ENCODE data around the gene SLC9A3.

The SLC9A3 gene

DNA sequence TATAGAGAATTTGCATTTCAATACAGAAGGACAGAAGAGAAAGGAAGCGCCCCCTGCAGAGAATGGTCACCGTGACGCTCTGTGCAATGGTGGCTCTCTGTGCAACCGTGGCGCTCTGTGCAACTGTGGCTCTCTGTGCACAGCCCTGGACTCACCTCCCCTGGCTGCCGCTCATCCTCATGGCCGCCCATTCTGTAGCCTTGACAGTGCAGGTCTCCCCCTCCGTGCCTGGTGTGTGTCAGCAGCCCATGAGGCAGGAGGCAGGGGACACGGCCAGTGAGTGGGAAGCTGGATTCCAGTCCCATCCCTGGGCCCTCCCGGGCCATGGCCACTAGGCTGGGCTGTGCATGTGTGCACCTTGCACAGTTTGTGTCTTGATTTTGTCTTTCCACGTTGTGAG, 69.3 kb downstream of the SLC9A3 start:
- Mint-ChIP-seq H3K27me3 (no peaks in the 10 kb centered on the region), H3K4me3 (no peak overlapping the region), H3K4me1 (ENCODE audit: low read depth) (peaks cover 37% of the 10 kb centered on the region), H3K9me3 (peaks cover 17% of the 10 kb centered on the region), H3K27ac (no peak overlapping the region), H3K36me3 (ENCODE audit: low read depth) (peaks cover 100% of the 10 kb centered on the region)
- intact Hi-C loops (cut with micrococcal nuclease) = no loop called here

DNA sequence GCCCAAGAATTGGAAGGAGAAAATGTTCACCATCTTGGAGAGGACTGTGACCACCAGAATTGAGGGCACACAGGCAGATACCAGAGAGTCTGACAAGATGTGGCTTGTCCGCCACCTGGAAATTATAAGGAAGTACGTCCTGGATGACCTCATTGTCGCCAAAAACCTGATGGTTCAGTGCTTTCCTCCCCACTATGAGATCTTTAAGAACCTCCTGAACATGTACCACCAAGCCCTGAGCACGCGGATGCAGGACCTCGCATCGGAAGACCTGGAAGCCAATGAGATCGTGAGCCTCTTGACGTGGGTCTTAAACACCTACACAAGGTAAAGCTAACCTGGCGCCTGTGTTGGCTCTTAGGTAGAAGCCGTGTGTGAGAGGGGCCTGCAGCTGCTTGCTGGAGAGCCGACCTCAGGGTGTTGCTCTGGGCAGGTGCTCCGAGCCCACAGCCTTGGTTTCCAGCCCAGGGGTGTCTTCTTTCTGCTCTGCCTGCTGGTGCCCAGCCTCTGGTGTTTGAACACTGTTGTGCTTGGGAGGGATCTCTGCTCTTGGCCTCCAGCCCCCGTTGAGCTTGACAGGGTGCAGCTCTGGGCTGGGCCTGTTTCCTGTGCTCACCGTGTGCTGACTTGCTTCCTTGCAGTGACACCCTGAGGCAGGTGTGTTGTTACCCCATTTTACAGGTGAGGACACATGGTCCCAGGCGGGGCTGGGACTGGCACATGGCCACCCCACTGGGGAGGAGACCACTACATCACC, 70.3 kb downstream of the SLC9A3 start:
- intact Hi-C loops (cut with micrococcal nuclease) = no loop called here

DNA sequence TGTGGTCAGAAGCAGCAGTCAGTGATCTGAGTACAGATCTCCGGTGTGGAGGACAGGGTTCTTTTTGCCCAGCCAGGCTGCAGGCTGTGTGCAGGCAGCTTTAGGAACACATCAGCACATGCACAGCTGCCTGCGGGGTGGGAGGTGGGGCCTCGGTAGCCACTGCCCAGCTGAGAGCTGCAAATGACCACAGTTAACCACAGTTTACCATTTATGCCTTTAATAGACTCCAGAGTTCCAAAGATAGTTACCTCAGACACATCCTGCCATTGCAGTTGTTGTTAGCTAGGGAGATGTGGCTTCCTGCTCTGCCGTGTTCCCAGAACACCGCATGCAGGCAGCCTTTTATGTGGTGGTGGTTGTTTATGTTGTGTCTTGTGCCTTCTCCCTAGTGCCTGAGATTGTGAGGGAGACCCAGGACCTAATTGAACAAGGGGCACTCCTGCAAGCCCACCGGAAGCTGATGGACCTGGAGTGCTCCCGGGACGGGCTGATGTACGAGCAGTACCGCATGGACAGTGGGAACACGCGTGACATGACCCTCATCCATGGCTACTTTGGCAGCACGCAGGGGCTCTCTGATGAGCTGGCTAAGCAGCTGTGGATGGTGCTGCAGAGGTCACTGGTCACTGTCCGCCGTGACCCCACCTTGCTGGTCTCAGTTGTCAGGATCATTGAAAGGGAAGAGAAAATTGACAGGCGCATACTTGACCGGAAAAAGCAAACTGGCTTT, 71.1 kb downstream of the SLC9A3 start:
- H3K4me1 Mint-ChIP-seq (ENCODE audit: low read depth) = peaks cover 42% of the 10 kb centered on the region
- peaks cover 100% of the 10 kb centered on the region for H3K36me3 Mint-ChIP-seq (ENCODE audit: low read depth)
- intact Hi-C loops (cut with micrococcal nuclease) = no loop called here
- H3K9me3 Mint-ChIP-seq = peaks cover 17% of the 10 kb centered on the region
- no peak overlapping the region for H3K27ac Mint-ChIP-seq
- H3K4me3 Mint-ChIP-seq = no peak overlapping the region
- no peaks in the 10 kb centered on the region for H3K27me3 Mint-ChIP-seq

More for the DNA sequence above, 70.3 kb downstream of the SLC9A3 start:
- no peak overlapping the region for H3K4me3 Mint-ChIP-seq
- no peaks in the 10 kb centered on the region for H3K27me3 Mint-ChIP-seq
- H3K4me1 Mint-ChIP-seq (ENCODE audit: low read depth) = peaks cover 42% of the 10 kb centered on the region
- H3K27ac Mint-ChIP-seq = no peak overlapping the region
- peaks cover 17% of the 10 kb centered on the region for H3K9me3 Mint-ChIP-seq
- peaks cover 100% of the 10 kb centered on the region for H3K36me3 Mint-ChIP-seq (ENCODE audit: low read depth)

DNA sequence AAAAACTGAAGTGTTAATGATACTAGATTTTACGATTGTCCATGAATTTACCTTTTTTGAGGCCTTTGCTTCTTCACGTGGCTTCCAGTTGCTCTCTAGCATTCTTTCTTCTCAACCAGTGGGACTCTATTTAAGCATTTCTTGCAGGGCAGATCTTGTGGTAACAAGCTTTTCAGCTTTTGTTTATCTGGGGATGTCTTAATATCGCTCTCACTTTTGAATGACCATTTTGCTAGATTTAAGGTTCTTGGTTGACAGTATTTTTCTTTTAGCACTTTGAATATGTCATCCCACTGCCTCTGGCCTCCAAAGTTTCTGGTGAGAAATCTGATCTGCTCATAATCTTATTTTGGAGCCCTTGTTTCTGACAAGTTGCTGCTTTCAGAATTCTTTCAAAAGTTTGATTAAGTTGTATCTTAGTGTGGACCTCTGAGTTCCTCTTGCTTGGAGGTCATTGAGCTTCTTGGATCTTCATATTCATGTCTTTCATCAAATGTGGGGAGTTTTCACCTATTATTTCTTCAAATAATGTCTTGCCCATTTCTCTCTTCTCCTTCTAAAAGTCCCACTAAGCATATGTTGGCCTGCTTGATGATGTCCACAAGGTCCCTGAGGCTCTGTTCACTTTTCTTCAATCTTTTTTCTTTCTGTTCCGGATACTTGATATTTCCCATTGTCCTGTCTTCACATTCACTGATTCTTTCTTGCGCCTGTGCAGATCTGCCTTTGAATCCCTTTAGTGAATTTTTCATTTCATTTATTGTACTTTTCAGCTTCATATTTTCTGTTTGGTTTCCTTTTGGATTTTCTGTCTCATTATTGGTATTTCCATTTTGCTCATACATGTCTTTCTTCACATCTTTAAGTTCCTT, 72.4 kb downstream of the SLC9A3 start:
- Mint-ChIP-seq H3K36me3 (ENCODE audit: low read depth) (peaks cover 100% of the 10 kb centered on the region), H3K4me3 (no peak overlapping the region), H3K27ac (no peak overlapping the region), H3K27me3 (no peaks in the 10 kb centered on the region), H3K9me3 (peaks cover 17% of the 10 kb centered on the region), H3K4me1 (ENCODE audit: low read depth) (peaks cover 40% of the 10 kb centered on the region)
- intact Hi-C loops (cut with micrococcal nuclease) = no loop called here

DNA sequence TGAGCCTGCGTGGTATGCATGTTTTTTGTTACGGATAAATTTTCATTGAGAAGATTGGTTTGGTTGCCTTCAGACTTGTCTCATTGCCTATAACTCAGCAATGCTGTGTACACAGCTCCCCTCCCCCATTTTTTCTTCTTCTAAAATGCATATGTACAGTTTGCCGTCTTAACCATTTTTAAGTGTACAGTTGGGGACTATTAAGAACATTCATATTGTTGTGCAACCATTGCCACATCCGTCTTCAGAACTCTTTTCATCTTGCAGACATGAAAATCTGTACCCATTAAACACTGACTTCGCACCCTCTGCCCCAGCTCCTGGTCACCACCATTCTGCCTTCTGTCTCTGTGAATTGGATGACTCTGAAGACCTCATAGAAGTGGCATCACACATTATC, 75.1 kb downstream of the SLC9A3 start:
- H3K4me1 Mint-ChIP-seq (ENCODE audit: low read depth) = peaks cover 60% of the 10 kb centered on the region
- H3K27me3 Mint-ChIP-seq = no peaks in the 10 kb centered on the region
- H3K27ac Mint-ChIP-seq = no peak overlapping the region
- intact Hi-C loops (cut with micrococcal nuclease) = loop anchor here (5.0 kb wide), 1 partner anchor 163 kb away; the partner anchor contains the start of gene CEP72
- H3K9me3 Mint-ChIP-seq = peaks cover 17% of the 10 kb centered on the region
- peaks cover 100% of the 10 kb centered on the region for H3K36me3 Mint-ChIP-seq (ENCODE audit: low read depth)
- H3K4me3 Mint-ChIP-seq = no peak overlapping the region

DNA sequence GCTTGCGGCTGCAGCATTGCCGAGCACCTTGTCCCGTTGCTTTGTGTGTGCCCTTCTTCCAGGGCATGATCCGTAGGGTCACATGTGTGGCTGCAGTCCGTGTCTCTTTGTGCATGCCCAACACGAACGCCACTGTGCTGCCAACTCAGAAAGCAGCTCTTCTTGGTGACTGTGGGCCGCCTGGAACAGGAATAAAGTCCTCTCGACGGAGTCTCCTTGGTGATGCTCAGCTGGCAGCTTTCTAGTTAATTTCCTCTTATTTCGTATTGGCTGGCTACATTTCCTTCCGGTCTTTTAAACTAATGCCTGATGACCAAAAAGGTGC, 75.5 kb downstream of the SLC9A3 start:
- H3K27ac Mint-ChIP-seq = peak overlapping the region; percentile 61
- no peak overlapping the region for H3K4me3 Mint-ChIP-seq
- peaks cover 97% of the 10 kb centered on the region for H3K36me3 Mint-ChIP-seq (ENCODE audit: low read depth)
- intact Hi-C loops (cut with micrococcal nuclease) = loop anchor here (5.0 kb wide), 1 partner anchor 164 kb away; the partner anchor contains the start of gene CEP72
- peaks cover 60% of the 10 kb centered on the region for H3K4me1 Mint-ChIP-seq (ENCODE audit: low read depth)
- H3K9me3 Mint-ChIP-seq = peaks cover 17% of the 10 kb centered on the region
- H3K27me3 Mint-ChIP-seq = no peaks in the 10 kb centered on the region

DNA sequence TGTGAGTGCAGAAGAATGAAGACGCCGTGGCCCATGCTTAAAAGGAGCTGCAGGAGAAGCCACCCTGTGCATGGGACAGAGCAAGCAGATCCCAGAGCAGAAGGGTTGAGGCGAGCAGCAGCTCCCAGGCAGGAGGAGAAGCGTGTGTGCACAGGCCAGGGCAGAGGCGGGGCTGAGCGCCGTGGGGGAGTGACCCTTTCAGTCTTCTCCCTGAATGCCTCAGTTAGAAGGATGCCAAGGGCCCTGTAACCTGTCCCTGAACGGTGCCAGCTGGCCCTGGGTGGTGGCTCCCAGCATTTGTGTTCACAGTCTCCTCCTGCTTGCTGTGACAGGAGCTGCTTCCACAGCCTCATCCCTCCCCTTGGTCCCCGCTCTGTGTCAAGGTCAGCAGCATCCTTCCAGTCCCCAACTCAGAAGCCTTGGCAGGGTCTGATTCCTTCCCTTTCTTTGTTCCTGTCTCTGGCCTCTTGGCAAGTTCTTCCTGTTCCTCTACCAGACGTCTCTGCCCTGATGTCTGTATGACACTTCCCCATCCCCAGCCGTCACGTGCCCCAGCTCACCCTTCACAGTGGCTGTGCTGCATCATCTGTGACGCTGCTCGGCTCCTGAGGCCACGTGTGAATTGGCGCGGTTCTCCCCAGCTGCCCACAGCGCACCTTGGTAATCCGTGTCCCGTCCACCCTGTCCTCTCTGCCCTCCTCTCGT, 76.0 kb downstream of the SLC9A3 start:
- Mint-ChIP-seq H3K36me3 (ENCODE audit: low read depth) (peaks cover 96% of the 10 kb centered on the region), H3K4me1 (ENCODE audit: low read depth) (peaks cover 59% of the 10 kb centered on the region), H3K27me3 (no peaks in the 10 kb centered on the region), H3K9me3 (peaks cover 17% of the 10 kb centered on the region), H3K4me3 (no peak overlapping the region), H3K27ac (peak overlapping the region; percentile 61)
- intact Hi-C loops (cut with micrococcal nuclease) = loop anchor here (5.0 kb wide), 1 partner anchor 164 kb away; the partner anchor contains the start of gene CEP72

DNA sequence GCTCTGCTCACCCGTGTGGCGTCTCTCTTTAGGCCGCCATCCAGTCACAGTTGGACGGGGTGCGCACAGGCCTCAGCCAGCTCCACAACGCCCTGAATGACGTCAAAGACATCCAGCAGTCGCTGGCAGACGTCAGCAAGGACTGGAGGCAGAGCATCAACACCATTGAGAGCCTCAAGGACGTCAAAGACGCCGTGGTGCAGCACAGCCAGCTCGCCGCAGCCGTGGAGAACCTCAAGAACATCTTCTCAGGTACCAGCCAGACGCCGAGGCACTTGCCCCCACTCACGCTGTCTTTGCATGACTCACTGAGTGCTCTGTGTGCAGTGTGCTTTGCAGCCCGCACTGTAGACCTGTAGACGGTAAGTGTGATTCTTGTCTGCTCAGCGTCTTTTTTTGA, 76.7 kb downstream of the SLC9A3 start:
- Mint-ChIP-seq H3K9me3 (peaks cover 15% of the 10 kb centered on the region), H3K27ac (peak overlapping the region; percentile 61), H3K36me3 (ENCODE audit: low read depth) (peaks cover 96% of the 10 kb centered on the region), H3K4me1 (ENCODE audit: low read depth) (peaks cover 60% of the 10 kb centered on the region), H3K27me3 (no peaks in the 10 kb centered on the region), H3K4me3 (no peak overlapping the region)
- intact Hi-C loops (cut with micrococcal nuclease) = loop anchor here (5.0 kb wide), 1 partner anchor 165 kb away; the partner anchor contains the start of gene CEP72

DNA sequence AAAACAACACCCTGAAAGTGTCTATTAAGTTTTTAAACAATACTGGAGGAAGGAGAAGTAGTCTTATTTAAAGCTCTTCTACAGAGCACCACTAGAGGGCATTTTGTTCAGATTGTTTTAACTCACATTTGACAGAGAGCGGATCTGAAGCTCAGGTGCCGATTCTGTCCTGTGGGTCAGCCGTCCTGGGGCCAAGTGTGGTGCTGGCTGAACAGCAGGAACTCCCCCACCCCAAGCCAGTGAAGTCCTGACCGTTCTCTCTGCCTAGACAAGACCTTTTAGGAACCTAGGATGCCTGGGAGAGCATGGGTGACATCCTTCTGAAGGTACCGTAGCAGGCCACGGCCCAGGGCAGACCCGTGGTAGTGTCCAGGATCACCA, 77.4 kb downstream of the SLC9A3 start:
- peaks cover 9% of the 10 kb centered on the region for H3K9me3 Mint-ChIP-seq
- peaks cover 67% of the 10 kb centered on the region for H3K4me1 Mint-ChIP-seq (ENCODE audit: low read depth)
- H3K4me3 Mint-ChIP-seq = no peak overlapping the region
- H3K36me3 Mint-ChIP-seq (ENCODE audit: low read depth) = peaks cover 91% of the 10 kb centered on the region
- H3K27me3 Mint-ChIP-seq = no peaks in the 10 kb centered on the region
- intact Hi-C loops (cut with micrococcal nuclease) = loop anchor here (5.0 kb wide), 1 partner anchor 165 kb away; the partner anchor contains the start of gene CEP72
- H3K27ac Mint-ChIP-seq = peak overlapping the region; percentile 34

DNA sequence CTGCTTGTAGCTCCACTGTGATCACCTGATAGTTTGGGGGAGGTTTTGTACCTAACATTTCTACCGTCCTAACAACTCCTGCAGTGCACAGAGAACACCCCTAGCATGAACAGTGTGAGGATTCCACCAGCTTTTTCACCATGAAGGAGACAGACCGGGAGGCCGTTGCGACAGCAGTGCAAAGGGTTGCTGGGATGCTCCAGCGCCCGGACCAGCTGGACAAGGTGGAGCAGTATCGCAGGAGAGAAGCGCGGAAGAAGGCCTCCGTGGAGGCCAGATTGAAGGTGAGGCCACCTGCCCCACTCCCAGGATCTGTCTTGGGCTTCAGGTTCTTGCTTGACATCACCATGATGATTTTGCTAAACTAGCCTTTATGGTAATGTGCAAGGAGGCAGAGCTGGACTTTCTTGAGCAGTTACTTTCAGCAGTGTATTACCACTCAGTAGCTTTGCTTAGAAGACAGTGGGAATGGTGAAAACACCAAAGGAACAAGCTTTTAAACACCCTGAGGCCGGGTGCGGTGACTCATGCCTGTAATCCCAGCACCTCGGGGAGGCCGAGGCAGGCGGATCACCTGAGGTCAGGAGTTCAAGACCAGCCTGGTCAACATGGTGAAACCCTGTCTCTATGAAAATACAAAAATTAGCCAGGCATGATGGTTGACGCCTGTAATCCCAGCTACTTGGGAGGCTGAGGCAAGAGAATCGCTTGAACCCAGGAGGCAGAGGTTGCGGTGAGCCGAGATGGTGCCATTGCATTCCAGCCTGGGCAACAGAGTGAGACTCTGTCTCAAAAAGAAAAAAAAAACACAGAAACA, 78.0 kb downstream of the SLC9A3 start:
- no peak overlapping the region for H3K4me3 Mint-ChIP-seq

DNA sequence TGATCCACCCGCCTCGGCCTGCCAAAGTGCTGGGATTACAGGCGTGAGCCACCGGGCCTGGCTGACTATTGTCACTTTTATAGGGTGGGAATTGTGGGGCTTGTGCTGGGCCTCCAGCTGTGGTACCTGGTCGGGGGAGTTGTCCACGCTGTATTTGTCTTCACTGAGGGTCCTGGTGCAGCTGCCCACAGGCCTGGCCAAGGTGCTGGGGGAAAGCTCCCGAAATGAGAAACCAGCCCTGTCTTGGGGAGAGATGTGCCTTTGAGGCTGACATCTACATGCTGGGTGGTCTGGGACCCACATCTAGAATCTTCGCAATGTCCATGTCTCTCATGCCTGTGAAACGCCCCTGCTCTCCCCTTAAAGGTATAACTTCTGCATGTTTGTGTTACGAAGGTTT, 78.7 kb downstream of the SLC9A3 start:
- intact Hi-C loops (cut with micrococcal nuclease) = loop anchor here (5.0 kb wide), 1 partner anchor 167 kb away; the partner anchor contains the start of gene CEP72
- no peaks in the 10 kb centered on the region for H3K9me3 Mint-ChIP-seq
- no peak overlapping the region for H3K4me3 Mint-ChIP-seq
- H3K27me3 Mint-ChIP-seq = no peaks in the 10 kb centered on the region
- H3K36me3 Mint-ChIP-seq (ENCODE audit: low read depth) = peaks cover 78% of the 10 kb centered on the region
- H3K27ac Mint-ChIP-seq = no peak overlapping the region
- peaks cover 78% of the 10 kb centered on the region for H3K4me1 Mint-ChIP-seq (ENCODE audit: low read depth)

More for the DNA sequence above, 78.0 kb downstream of the SLC9A3 start:
- Mint-ChIP-seq H3K27me3 (no peaks in the 10 kb centered on the region), H3K27ac (peak overlapping the region; percentile 34), H3K36me3 (ENCODE audit: low read depth) (peaks cover 85% of the 10 kb centered on the region), H3K4me1 (ENCODE audit: low read depth) (peaks cover 72% of the 10 kb centered on the region), H3K9me3 (peaks cover 3% of the 10 kb centered on the region)
- intact Hi-C loops (cut with micrococcal nuclease) = loop anchor here (5.0 kb wide), 1 partner anchor 166 kb away; the partner anchor contains the start of gene CEP72

DNA sequence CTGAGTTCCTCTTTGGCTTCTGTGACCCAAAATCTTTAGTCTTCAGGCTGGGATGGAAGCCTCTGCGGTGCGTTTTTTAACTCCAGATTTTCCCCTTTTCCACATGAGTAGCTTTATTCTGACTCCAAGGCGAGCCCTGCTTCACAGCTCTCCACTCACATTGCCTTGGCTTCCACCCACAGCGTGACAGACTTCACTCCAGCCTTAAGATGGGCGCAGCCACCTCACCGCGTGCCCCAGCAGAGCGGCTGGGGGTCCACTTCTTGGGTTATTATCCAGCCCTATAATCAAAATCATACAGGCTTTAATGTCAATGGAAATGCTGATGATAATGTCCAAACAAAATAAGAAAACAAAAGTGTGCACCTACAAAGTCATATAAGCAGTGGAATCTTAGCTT, 80.0 kb downstream of the SLC9A3 start:
- Mint-ChIP-seq H3K36me3 (ENCODE audit: low read depth) (peaks cover 65% of the 10 kb centered on the region), H3K4me3 (peak overlapping the region; percentile 88), H3K9me3 (no peaks in the 10 kb centered on the region), H3K4me1 (ENCODE audit: low read depth) (peaks cover 88% of the 10 kb centered on the region), H3K27me3 (no peaks in the 10 kb centered on the region), H3K27ac (peak overlapping the region; percentile 90)
- intact Hi-C loops (cut with micrococcal nuclease) = no loop called here

Measured in dendritic cell treated with granulocyte-macrophage colony-stimulating factor and Interleukin-4, amounts not matched to agents 40 ng/mL and 50 ng/mL, for 4 days (primary cell).